Measurements from ENCODE around the gene PDP2.
A peak's percentile ranks its signal among the peaks of the same experiment; 100 is the strongest.

- TF ChIP-seq, protein P1, sequence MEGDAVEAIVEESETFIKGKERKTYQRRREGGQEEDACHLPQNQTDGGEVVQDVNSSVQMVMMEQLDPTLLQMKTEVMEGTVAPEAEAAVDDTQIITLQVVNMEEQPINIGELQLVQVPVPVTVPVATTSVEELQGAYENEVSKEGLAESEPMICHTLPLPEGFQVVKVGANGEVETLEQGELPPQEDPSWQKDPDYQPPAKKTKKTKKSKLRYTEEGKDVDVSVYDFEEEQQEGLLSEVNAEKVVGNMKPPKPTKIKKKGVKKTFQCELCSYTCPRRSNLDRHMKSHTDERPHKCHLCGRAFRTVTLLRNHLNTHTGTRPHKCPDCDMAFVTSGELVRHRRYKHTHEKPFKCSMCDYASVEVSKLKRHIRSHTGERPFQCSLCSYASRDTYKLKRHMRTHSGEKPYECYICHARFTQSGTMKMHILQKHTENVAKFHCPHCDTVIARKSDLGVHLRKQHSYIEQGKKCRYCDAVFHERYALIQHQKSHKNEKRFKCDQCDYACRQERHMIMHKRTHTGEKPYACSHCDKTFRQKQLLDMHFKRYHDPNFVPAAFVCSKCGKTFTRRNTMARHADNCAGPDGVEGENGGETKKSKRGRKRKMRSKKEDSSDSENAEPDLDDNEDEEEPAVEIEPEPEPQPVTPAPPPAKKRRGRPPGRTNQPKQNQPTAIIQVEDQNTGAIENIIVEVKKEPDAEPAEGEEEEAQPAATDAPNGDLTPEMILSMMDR (IDR thresholded peaks at IDR 0.05; ENCODE audit: low read depth, low read length) = peak; percentile 95
- no peak for TF ChIP-seq EZH2phosphoT487 (IDR thresholded peaks at IDR 0.05; ENCODE audit: low read depth)
Observed at GRCh38 chr16:66872943-66873684, 7.2 kb upstream of the PDP2 start.
